Stimulated activated CD8-positive, alpha-beta memory T cell treated with anti-CD3 and anti-CD28 coated beads, Interleukin-15, amount 100 ng/mL, for 1 hour (primary cell): Measurements from ENCODE around the gene CHKB.
A peak's percentile ranks its signal among the peaks of the same experiment; 100 is the strongest.

Experiments
- DNase-seq: peaks from one replicate; pipeline ENCODE4 v3.0.0-alpha.2; 2020; ENCODE audit warnings: low read depth

Gene CHKB

GRCh38 chr22:50573491-50574382, 8.9 kb downstream of the CHKB start:
- no peak for DNase-seq

GRCh38 chr22:50572965-50573364, 9.7 kb downstream of the CHKB start:
- DNase-seq: no peak

- no peak for DNase-seq
Measured at GRCh38 chr22:50571264-50572175, 11.1 kb downstream of the CHKB start.

- DNase-seq: no peak
Measured at GRCh38 chr22:50570861-50571260, 11.8 kb downstream of the CHKB start.

- no peak for DNase-seq
Measured at GRCh38 chr22:50569896-50570535, 12.6 kb downstream of the CHKB start.

- no peak for DNase-seq
Measured at GRCh38 chr22:50569041-50569459, 13.6 kb downstream of the CHKB start.

- DNase-seq: no peak
Measured at GRCh38 chr22:50568626-50569025, 14.0 kb downstream of the CHKB start.

- DNase-seq: no peak
Measured at GRCh38 chr22:50567721-50568252, 14.9 kb downstream of the CHKB start.

- no peak for DNase-seq
Measured at GRCh38 chr22:50564289-50564688, 18.4 kb downstream of the CHKB start.

GRCh38 chr22:50563413-50564160, 19.1 kb downstream of the CHKB start:
- DNase-seq: no peak

- peak; percentile 96 for DNase-seq
Measured at GRCh38 chr22:50562523-50563412, 19.9 kb downstream of the CHKB start, which contains the start of gene SYCE3. Gene SYCE3, minus strand, starts transcription at chr22:50562919. Its CDS starts 6,514 bp downstream, at chr22:50556405.

GRCh38 chr22:50561401-50562358, 21.0 kb downstream of the CHKB start:
- no peak for DNase-seq

- no peak for DNase-seq
Measured at GRCh38 chr22:50560034-50560433, 22.6 kb downstream of the CHKB start.

GRCh38 chr22:50556703-50557102, 25.9 kb downstream of the CHKB start:
- no peak for DNase-seq

GRCh38 chr22:50553310-50553709, 29.3 kb downstream of the CHKB start:
- DNase-seq: no peak

- no peak for DNase-seq
Measured at GRCh38 chr22:50551160-50551752, 31.4 kb downstream of the CHKB start.

GRCh38 chr22:50550395-50550794, 32.3 kb downstream of the CHKB start:
- DNase-seq: no peak

GRCh38 chr22:50548921-50549790, 33.5 kb downstream of the CHKB start:
- DNase-seq: no peak
